ENCODE measurements around the gene FNIP1.
"Not testable (repeated sequence)": the region's sequence is repeated elsewhere in the genome, so short reads cannot be mapped to it uniquely, and the experiment has no call there.

FNIP1 gene

DNA sequence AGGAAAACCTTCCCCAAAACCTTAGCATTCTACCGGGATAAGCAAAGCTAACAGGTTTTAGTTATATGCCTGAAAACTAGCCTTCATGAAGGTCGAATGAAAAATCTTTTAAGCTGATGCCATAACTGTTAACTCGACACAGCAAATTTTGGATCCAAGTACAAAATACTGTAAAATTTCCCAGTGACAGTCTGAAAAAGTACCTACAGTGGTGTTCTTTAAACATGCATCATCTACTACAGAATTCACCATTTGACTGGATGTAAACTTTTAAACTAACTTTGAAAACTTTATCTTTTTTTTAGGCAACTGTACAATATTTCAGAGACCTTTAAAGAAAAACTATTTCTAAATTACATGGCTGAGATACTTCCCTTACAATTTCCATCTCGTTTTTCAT is 162.6 kb downstream of the FNIP1 start:
- Histone ChIP-seq H3K9me3 (ENCODE audit: insufficient read depth, low read depth, low read length) (no peaks in the 10 kb centered on the region), H3K4me1 (ENCODE audit: insufficient read depth, low read length) (peaks cover 6% of the 10 kb centered on the region; the same call in 1 of the 2 replicates), H3K36me3 (ENCODE audit: insufficient read depth, low read depth, low read length) (no peaks in the 10 kb centered on the region), H3K4me3 (ENCODE audit: low read length) (peak overlapping the region; percentile 96), H3K27ac (ENCODE audit: low read length) (peak overlapping the region; percentile 62), H3K27me3 (ENCODE audit: insufficient read depth, low read length) (no peaks in the 10 kb centered on the region), H3K9ac (ENCODE audit: low read depth, low read length) (peak overlapping the region; percentile 98)

DNA sequence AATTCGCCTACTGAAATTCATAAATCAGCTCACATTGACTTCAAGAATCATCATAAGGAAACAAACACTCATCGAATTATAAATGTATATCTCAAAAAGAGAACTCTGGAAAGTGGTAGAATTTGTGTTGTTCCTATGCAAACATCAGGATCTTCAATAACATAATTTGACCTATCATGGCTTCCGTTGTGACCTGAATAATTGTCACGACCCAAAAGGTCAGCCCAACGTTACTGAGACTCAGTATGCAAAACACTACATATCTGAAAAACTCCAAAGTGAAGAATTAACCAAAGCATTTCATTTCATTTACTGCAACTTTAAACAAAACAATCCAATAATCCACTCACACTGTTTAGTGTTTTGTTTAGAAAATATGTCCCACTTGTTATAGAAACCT is 163.0 kb downstream of the FNIP1 start:
- no peaks in the 10 kb centered on the region for H3K27me3 ChIP-seq (ENCODE audit: insufficient read depth, low read length)
- no peaks in the 10 kb centered on the region for H3K36me3 ChIP-seq (ENCODE audit: insufficient read depth, low read depth, low read length)
- peaks cover 6% of the 10 kb centered on the region; the same call in 1 of the 2 replicates for H3K4me1 ChIP-seq (ENCODE audit: insufficient read depth, low read length)
- H3K4me3 ChIP-seq (ENCODE audit: low read length) = peak overlapping the region; percentile 96
- peak overlapping the region; percentile 98; the same call in 1 of the 2 replicates for H3K9ac ChIP-seq (ENCODE audit: low read depth, low read length)
- no peaks in the 10 kb centered on the region for H3K9me3 ChIP-seq (ENCODE audit: insufficient read depth, low read depth, low read length)
- H3K27ac ChIP-seq (ENCODE audit: low read length) = no peak overlapping the region

DNA sequence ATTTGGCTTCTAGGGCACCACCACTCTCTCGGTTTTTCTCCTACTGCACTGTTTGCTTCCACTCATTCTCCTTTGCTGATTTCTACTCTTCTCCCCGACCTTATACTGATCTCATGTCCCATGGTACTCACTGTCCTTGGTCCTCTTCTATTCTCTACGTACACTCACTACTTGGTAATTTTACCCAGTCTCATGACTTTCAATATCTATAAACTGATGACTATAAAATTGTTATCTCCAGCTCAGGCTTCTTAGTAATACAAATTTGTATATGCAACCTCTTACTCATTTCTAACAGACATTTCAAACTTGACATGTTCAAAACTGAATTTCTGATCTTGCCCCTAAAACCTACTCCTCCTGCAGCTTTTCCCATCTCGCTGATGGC is 165.9 kb downstream of the FNIP1 start:
- no peak overlapping the region for H3K9ac ChIP-seq (ENCODE audit: low read depth, low read length)
- H3K36me3 ChIP-seq (ENCODE audit: insufficient read depth, low read depth, low read length) = no peaks in the 10 kb centered on the region
- H3K9me3 ChIP-seq (ENCODE audit: insufficient read depth, low read depth, low read length) = no peaks in the 10 kb centered on the region
- peaks cover 6% of the 10 kb centered on the region; the same call in 1 of the 2 replicates for H3K4me1 ChIP-seq (ENCODE audit: insufficient read depth, low read length)
- no peak overlapping the region for H3K4me3 ChIP-seq (ENCODE audit: low read length)
- no peaks in the 10 kb centered on the region for H3K27me3 ChIP-seq (ENCODE audit: insufficient read depth, low read length)
- H3K27ac ChIP-seq (ENCODE audit: low read length) = no peak overlapping the region

GRCh38 chr5:131630208-131630962 is 166.4 kb downstream of the FNIP1 start:
- Histone ChIP-seq H3K4me1 (ENCODE audit: insufficient read depth, low read length) (peaks cover 6% of the 10 kb centered on the region; the same call in 1 of the 2 replicates), H3K27me3 (ENCODE audit: insufficient read depth, low read length) (no peaks in the 10 kb centered on the region), H3K4me3 (ENCODE audit: low read length) (no peak overlapping the region), H3K9ac (ENCODE audit: low read depth, low read length) (no peak overlapping the region), H3K9me3 (ENCODE audit: insufficient read depth, low read depth, low read length) (no peaks in the 10 kb centered on the region), H3K27ac (ENCODE audit: low read length) (no peak overlapping the region), H3K36me3 (ENCODE audit: insufficient read depth, low read depth, low read length) (no peaks in the 10 kb centered on the region)

DNA sequence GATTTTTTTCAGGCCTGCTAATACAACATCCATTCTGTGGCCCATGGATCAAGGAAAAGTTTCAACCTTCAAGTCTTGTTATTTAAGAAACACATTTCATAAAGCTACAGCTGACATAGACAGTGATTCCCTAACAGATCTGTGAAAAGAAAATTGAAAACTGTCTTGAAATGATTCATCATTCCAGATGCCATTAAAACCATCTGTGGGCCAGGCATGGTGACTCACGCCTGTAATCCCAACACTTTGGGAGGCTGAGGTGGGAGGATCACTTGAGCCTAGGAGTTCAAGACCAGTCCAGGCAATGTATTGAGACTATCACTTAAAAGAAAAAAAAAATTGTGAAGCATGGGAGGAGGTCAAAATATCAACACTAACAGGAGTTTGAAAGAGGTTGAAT is 167.8 kb downstream of the FNIP1 start:
- H3K9ac ChIP-seq (ENCODE audit: low read depth, low read length) = no peak overlapping the region
- no peaks in the 10 kb centered on the region for H3K27me3 ChIP-seq (ENCODE audit: insufficient read depth, low read length)
- no peaks in the 10 kb centered on the region for H3K36me3 ChIP-seq (ENCODE audit: insufficient read depth, low read depth, low read length)
- H3K27ac ChIP-seq (ENCODE audit: low read length) = no peak overlapping the region
- no peak overlapping the region for H3K4me3 ChIP-seq (ENCODE audit: low read length)
- H3K9me3 ChIP-seq (ENCODE audit: insufficient read depth, low read depth, low read length) = no peaks in the 10 kb centered on the region
- peaks cover 6% of the 10 kb centered on the region; the same call in 1 of the 2 replicates for H3K4me1 ChIP-seq (ENCODE audit: insufficient read depth, low read length)

- Histone ChIP-seq H3K27ac (ENCODE audit: low read length) (no peak overlapping the region), H3K27me3 (ENCODE audit: insufficient read depth, low read length) (no peaks in the 10 kb centered on the region), H3K9ac (ENCODE audit: low read depth, low read length) (no peak overlapping the region), H3K4me1 (ENCODE audit: insufficient read depth, low read length) (no peaks in the 10 kb centered on the region; the same call in 1 of the 2 replicates), H3K4me3 (ENCODE audit: low read length) (no peak overlapping the region), H3K9me3 (ENCODE audit: insufficient read depth, low read depth, low read length) (no peaks in the 10 kb centered on the region), H3K36me3 (ENCODE audit: insufficient read depth, low read depth, low read length) (no peaks in the 10 kb centered on the region)
Measured at GRCh38 chr5:131627207-131627865, 169.5 kb downstream of the FNIP1 start.

DNA sequence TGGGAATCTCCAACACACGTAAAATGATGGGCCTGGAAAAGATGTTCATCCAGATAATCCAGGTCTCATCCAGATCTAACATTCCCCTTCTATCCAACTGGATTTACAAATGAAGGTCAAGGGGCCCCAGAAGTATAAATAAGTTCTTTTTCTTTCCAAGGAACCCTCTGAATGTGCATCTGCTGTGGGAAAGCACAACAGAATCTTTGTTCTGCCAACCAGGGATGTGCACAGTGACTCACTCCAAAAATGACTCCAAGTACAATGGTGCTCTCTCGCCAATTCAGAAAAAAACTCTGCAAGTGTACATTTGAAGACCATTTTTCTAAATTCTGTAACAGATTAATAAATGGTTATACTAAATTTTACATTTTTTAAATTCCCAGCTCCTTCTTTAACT is 174.2 kb downstream of the FNIP1 start:
- no peak overlapping the region for H3K9ac ChIP-seq (ENCODE audit: low read depth, low read length)
- no peak overlapping the region for H3K27ac ChIP-seq (ENCODE audit: low read length)
- H3K4me3 ChIP-seq (ENCODE audit: low read length) = no peak overlapping the region
- no peaks in the 10 kb centered on the region for H3K4me1 ChIP-seq (ENCODE audit: insufficient read depth, low read length)
- no peaks in the 10 kb centered on the region for H3K27me3 ChIP-seq (ENCODE audit: insufficient read depth, low read length)
- no peaks in the 10 kb centered on the region for H3K9me3 ChIP-seq (ENCODE audit: insufficient read depth, low read depth, low read length)
- H3K36me3 ChIP-seq (ENCODE audit: insufficient read depth, low read depth, low read length) = no peaks in the 10 kb centered on the region; the same call in 1 of the 2 replicates

GRCh38 chr5:131621164-131621563 is 175.7 kb downstream of the FNIP1 start:
- H3K27ac ChIP-seq (ENCODE audit: low read length); H3K4me3 ChIP-seq (ENCODE audit: low read length); H3K4me1 ChIP-seq (ENCODE audit: insufficient read depth, low read length); H3K27me3 ChIP-seq (ENCODE audit: insufficient read depth, low read length); H3K9me3 ChIP-seq (ENCODE audit: insufficient read depth, low read depth, low read length); H3K36me3 ChIP-seq (ENCODE audit: insufficient read depth, low read depth, low read length); H3K9ac ChIP-seq (ENCODE audit: low read depth, low read length): not testable (repeated sequence)

GRCh38 chr5:131619102-131619501 is 177.7 kb downstream of the FNIP1 start:
- no peaks in the 10 kb centered on the region for H3K9me3 ChIP-seq (ENCODE audit: insufficient read depth, low read depth, low read length)
- no peak overlapping the region for H3K4me3 ChIP-seq (ENCODE audit: low read length)
- H3K27me3 ChIP-seq (ENCODE audit: insufficient read depth, low read length) = no peaks in the 10 kb centered on the region
- 0 out of 2 replicates have a peak, but pooled peaks cover 4% of the 10 kb centered on the region for H3K4me1 ChIP-seq (ENCODE audit: insufficient read depth, low read length)
- H3K9ac ChIP-seq (ENCODE audit: low read depth, low read length) = no peak overlapping the region
- no peak overlapping the region for H3K27ac ChIP-seq (ENCODE audit: low read length)
- no peaks in the 10 kb centered on the region; the same call in 1 of the 2 replicates for H3K36me3 ChIP-seq (ENCODE audit: insufficient read depth, low read depth, low read length)

DNA sequence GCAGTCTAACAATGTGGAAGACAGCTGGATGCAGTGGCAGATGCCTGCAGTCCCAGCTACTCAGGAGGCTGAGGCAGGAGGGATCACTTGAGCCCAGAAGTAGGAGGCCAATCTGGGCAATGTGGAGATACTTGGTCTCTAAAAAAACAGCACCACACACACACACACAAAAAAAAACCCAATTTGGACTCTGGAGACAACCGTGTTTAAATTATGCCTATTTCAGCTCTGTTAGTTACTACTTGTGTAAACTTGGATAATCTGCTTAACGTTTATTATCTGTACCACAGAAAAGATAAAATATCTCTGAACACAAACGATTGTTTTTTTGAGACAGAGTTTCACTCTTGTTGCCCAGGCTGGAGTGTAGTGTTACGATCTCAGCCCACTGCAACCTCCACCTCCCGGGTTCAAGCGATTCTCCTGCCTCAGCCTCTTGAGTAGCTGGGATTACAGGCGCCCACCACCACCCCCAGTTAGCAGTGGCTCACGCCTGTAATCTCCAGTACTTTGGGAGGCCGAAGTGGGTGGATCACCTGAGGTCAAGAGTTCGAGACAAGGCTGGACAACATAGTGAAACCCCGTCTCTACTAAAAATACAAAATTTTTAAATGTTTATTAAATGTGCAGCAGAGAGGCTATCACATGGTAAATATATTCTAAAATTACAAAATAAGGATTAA is 179.5 kb downstream of the FNIP1 start:
- no peak overlapping the region for H3K9ac ChIP-seq (ENCODE audit: low read depth, low read length)
- no peaks in the 10 kb centered on the region for H3K27me3 ChIP-seq (ENCODE audit: insufficient read depth, low read length)
- no peaks in the 10 kb centered on the region; the same call in 1 of the 2 replicates for H3K36me3 ChIP-seq (ENCODE audit: insufficient read depth, low read depth, low read length)
- H3K4me1 ChIP-seq (ENCODE audit: insufficient read depth, low read length) = 0 out of 2 replicates have a peak, but pooled peaks cover 4% of the 10 kb centered on the region
- H3K4me3 ChIP-seq (ENCODE audit: low read length) = no peak overlapping the region
- no peaks in the 10 kb centered on the region for H3K9me3 ChIP-seq (ENCODE audit: insufficient read depth, low read depth, low read length)
- H3K27ac ChIP-seq (ENCODE audit: low read length) = no peak overlapping the region

DNA sequence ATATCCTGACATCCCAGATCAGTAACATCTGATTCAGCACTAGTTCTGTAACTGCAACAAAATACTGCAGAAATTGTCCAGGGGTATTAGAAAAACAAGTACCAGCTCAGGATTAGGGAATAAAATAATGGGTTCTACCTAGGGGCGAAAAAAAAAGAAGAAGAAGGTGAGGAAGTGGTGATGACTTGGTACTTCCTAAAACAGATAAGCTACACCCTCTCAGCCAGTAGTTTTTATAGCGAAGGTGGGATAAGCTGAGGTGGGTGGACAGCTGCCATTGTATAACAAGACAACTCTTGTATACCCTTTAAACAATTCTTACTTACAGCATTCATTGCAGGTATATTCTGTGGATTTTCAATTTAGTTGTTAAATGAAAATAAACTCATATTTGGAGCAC is 180.9 kb downstream of the FNIP1 start:
- Histone ChIP-seq H3K9ac (ENCODE audit: low read depth, low read length) (no peak overlapping the region), H3K27me3 (ENCODE audit: insufficient read depth, low read length) (no peaks in the 10 kb centered on the region), H3K4me1 (ENCODE audit: insufficient read depth, low read length) (0 out of 2 replicates have a peak, but pooled peaks cover 4% of the 10 kb centered on the region), H3K9me3 (ENCODE audit: insufficient read depth, low read depth, low read length) (no peaks in the 10 kb centered on the region), H3K4me3 (ENCODE audit: low read length) (no peak overlapping the region), H3K36me3 (ENCODE audit: insufficient read depth, low read depth, low read length) (no peaks in the 10 kb centered on the region), H3K27ac (ENCODE audit: low read length) (no peak overlapping the region)
